IMR-90 (cell line): ENCODE data around the gene DOCK1. TPM values are rescaled to one million over a fixed set of nuclear protein-coding genes. Genes with fewer than 3 reads are reported as not detected.

Experiments used
- ATAC-seq: fragments of 200-7000 bp; cut with Tn5 transposase; 2 replicates; pipeline ENCODE4 v1.9.1; 2020; ENCODE audit warnings: low read depth, mild to moderate bottlenecking, moderate library complexity
- BruUV-seq: library from RNA; stranded (reverse); fragments of 400-500 nt; replicated peaks from 2 replicates; lab custom pipeline; 2021; lab: Mats Ljungman, UMichigan
- CTCF ChIA-PET: fragments of 300-600 bp; formaldehyde crosslinking; extraction: SDS; loops from one replicate; lab custom pipeline; 2021; ENCODE audit warnings: antibody characterized with exemption; lab: Yijun Ruan, JAX
- POLR2A ChIA-PET: fragments of 300-600 bp; sonication (Branson Sonifier 250); formaldehyde crosslinking; loops from one replicate; lab custom pipeline; 2022; ENCODE audit warnings: antibody characterized with exemption; ENCODE audit not compliant: unreplicated experiment; lab: Charles Lee
- DNase-seq: peaks from one replicate; pipeline ENCODE4 v3.0.0; 2013
- H2AFZ ChIP-seq: replicated peaks from 2 replicates; pipeline ENCODE3; 2013; ENCODE audit warnings: low read length, mild to moderate bottlenecking; ENCODE audit not compliant: poor library complexity
- H2AK5ac ChIP-seq: 2 replicates; pipeline ENCODE4 v1.6.1; 2013; ENCODE audit warnings: low read depth, low read length, inconsistent platforms
- H2AK9ac ChIP-seq: replicated peaks from 2 replicates; pipeline ENCODE3; 2013; ENCODE audit warnings: mild to moderate bottlenecking, low read depth, low read length, moderate library complexity; ENCODE audit not compliant: poor library complexity
- H2BK120ac ChIP-seq: 2 replicates; pipeline ENCODE4 v1.6.1; 2013; ENCODE audit warnings: low read depth, low read length, inconsistent platforms
- H2BK15ac ChIP-seq: 3 replicates; pipeline ENCODE4 v1.6.1; 2013; ENCODE audit warnings: low read depth, low read length, inconsistent platforms
- H2BK20ac ChIP-seq: 2 replicates; pipeline ENCODE4 v1.6.1; 2013; ENCODE audit warnings: low read depth, mild to moderate bottlenecking, inconsistent platforms, low read length, moderate library complexity
- H2BK5ac ChIP-seq: 2 replicates; pipeline ENCODE4 v1.6.1; 2013; ENCODE audit warnings: mild to moderate bottlenecking, low read depth, low read length, inconsistent platforms; ENCODE audit not compliant: poor library complexity, severe bottlenecking
- H3K14ac ChIP-seq: replicated peaks from 2 replicates; pipeline ENCODE4 v1.6.1; 2013; ENCODE audit warnings: low read depth, low read length, inconsistent platforms
- H3K18ac ChIP-seq: 2 replicates; pipeline ENCODE4 v1.6.1; 2013; ENCODE audit warnings: low read depth, low read length, control low read depth
- H3K23ac ChIP-seq: 2 replicates; pipeline ENCODE4 v1.6.1; 2013; ENCODE audit warnings: low read depth, low read length, inconsistent platforms
- H3K27ac ChIP-seq: 2 replicates; pipeline ENCODE4 v1.5.1; 2013; ENCODE audit warnings: mild to moderate bottlenecking, control low read depth, low read length; ENCODE audit not compliant: insufficient read depth
- H3K27me3 ChIP-seq: 2 replicates; pipeline ENCODE4 v1.6.1; 2013; ENCODE audit warnings: low read length; ENCODE audit not compliant: control insufficient read depth, insufficient read depth
- H3K36me3 ChIP-seq: 2 replicates; pipeline ENCODE4 v1.6.1; 2013; ENCODE audit warnings: low read length, mixed read lengths; ENCODE audit not compliant: control insufficient read depth, insufficient read depth
- H3K4ac ChIP-seq: 2 replicates; pipeline ENCODE4 v1.6.1; 2013; ENCODE audit warnings: low read depth, low read length, inconsistent platforms
- H3K4me1 ChIP-seq: 2 replicates; pipeline ENCODE4 v1.6.1; 2013; ENCODE audit warnings: low read length, mixed read lengths; ENCODE audit not compliant: control insufficient read depth, insufficient read depth
- H3K4me2 ChIP-seq: 2 replicates; pipeline ENCODE4 v1.6.1; 2013; ENCODE audit warnings: low read depth, mild to moderate bottlenecking, control low read depth, low read length, moderate library complexity
- H3K4me3 ChIP-seq: 2 replicates; pipeline ENCODE4 v1.5.1; 2013; ENCODE audit warnings: low read depth, mild to moderate bottlenecking, control low read depth, low read length, moderate library complexity; ENCODE audit not compliant: insufficient read depth
- H3K56ac ChIP-seq: 2 replicates; pipeline ENCODE4 v1.6.1; 2013; ENCODE audit warnings: low read length, inconsistent platforms; ENCODE audit not compliant: insufficient read depth; ENCODE audit errors: extremely low read depth
- H3K79me1 ChIP-seq, 2 experiments: 2 replicates each; pipeline ENCODE4 v1.6.1; 2013; ENCODE audit warnings: low read length in 2 of 2, inconsistent platforms in 1 of 2, low read depth in 1 of 2
- H3K9ac ChIP-seq: 2 replicates; pipeline ENCODE4 v1.6.1; 2013; ENCODE audit warnings: low read depth, low read length, control low read depth
- H3K9me1 ChIP-seq: 2 replicates; pipeline ENCODE4 v1.6.1; 2013; ENCODE audit warnings: low read length, inconsistent platforms; ENCODE audit not compliant: insufficient read depth
- H3K9me3 ChIP-seq: 2 replicates; pipeline ENCODE4 v1.6.1; 2013; ENCODE audit warnings: low read length; ENCODE audit not compliant: control insufficient read depth, insufficient read depth
- H4K20me1 ChIP-seq: 2 replicates; pipeline ENCODE4 v1.6.1; 2013; ENCODE audit warnings: low read length, inconsistent platforms; ENCODE audit not compliant: insufficient read depth
- H4K5ac ChIP-seq: 2 replicates; pipeline ENCODE4 v1.6.1; 2013; ENCODE audit warnings: mild to moderate bottlenecking, low read depth, low read length, control low read depth
- H4K8ac ChIP-seq, 2 experiments: 2 replicates each; pipeline ENCODE4 v1.6.1; 2013; ENCODE audit warnings: low read depth in 2 of 2, low read length in 2 of 2, control low read depth in 1 of 2, inconsistent platforms in 1 of 2
- H4K91ac ChIP-seq: 2 replicates; pipeline ENCODE4 v1.6.1; 2013; ENCODE audit warnings: low read depth, low read length, inconsistent platforms; ENCODE audit not compliant: insufficient read depth
- CHD1 ChIP-seq: IDR thresholded peaks from 2 replicates; pipeline ENCODE4 v1.6.1; 2012; ENCODE audit warnings: low read depth, low read length, improper control_type of control experiment
- FOS ChIP-seq: fragments of 150-350 bp; IDR thresholded peaks from 2 replicates; pipeline ENCODE4 v1.6.1; 2016; ENCODE audit warnings: low read depth, low read length
- MAFK ChIP-seq: IDR thresholded peaks from 2 replicates; pipeline ENCODE4 v1.6.1; 2012; ENCODE audit warnings: low read depth, low read length, improper control_type of control experiment
- MAZ ChIP-seq: IDR thresholded peaks from 2 replicates; pipeline ENCODE4 v1.6.1; 2012; ENCODE audit warnings: low read depth, mild to moderate bottlenecking, low read length, improper control_type of control experiment, moderate library complexity, borderline replicate concordance
- RCOR1 ChIP-seq: IDR thresholded peaks from 2 replicates; pipeline ENCODE4 v1.6.1; 2012; ENCODE audit warnings: mild to moderate bottlenecking, low read length, improper control_type of control experiment; ENCODE audit not compliant: insufficient replicate concordance
- RFX5 ChIP-seq: IDR thresholded peaks from 2 replicates; pipeline ENCODE4 v1.8.0; 2012; ENCODE audit warnings: low read depth, mild to moderate bottlenecking, low read length, moderate library complexity
- WGBS, 2 experiments: methylation state at CpG; one replicate each; pipeline versions ENCODE4 v1.1.5 to v1.1.7; 2013; ENCODE audit warnings: missing lambda C conversion rate in 2 of 2; ENCODE audit not compliant: insufficient read length in 1 of 2; ENCODE audit errors: extremely low coverage in 2 of 2; 5-methylcytosine and 5-hydroxymethylcytosine counted together
- dilution Hi-C: fragments of 300-500 bp; cut with HindIII; formaldehyde crosslinking; loops from one replicate; pipeline ENCODE4 v1.14.3; 2018; ENCODE audit warnings: low sequenced_read_pairs; ENCODE audit not compliant: unreplicated experiment
- in situ Hi-C: fragments of 300-500 bp; cut with MboI; formaldehyde crosslinking; loops from 3 replicates; pipeline ENCODE4 v1.14.3; 2019; ENCODE audit warnings: low sequenced_read_pairs, inconsistent platforms, mixed read lengths
- intact Hi-C: fragments of 100-400 bp; cut with micrococcal nuclease; formaldehyde crosslinking; loops from 2 replicates; pipeline ENCODE4 v1.10.0; 2022
- polyA plus RNA-seq, 3 experiments: library from polyadenylated mRNA; depleted of rRNA; stranded (reverse); fragments of >200 nt; gene quantifications; 2 replicates each; pipeline ENCODE4 v1.2.3, GENCODE V29; 2012; ENCODE audit warnings: low replicate concordance in 1 of 3
- total RNA-seq: library from RNA; depleted of rRNA; stranded (reverse); fragments of >200 nt; gene quantifications from 2 replicates; pipeline ENCODE4 v1.2.3, GENCODE V29; 2012
- TF ChIP-seq, protein P1 (sequence below): fragments of 150-350 bp; IDR thresholded peaks from 2 replicates; pipeline ENCODE4 v1.6.1; 2017; ENCODE audit warnings: mild to moderate bottlenecking, antibody characterized with exemption, low read length, low read depth
- TF ChIP-seq, protein P2 (sequence below): fragments of 150-350 bp; IDR thresholded peaks from 2 replicates; pipeline ENCODE4 v1.6.1; 2016; ENCODE audit warnings: low read depth, mild to moderate bottlenecking, low read length, moderate library complexity, borderline replicate concordance

DOCK1 gene
- total and polyA plus RNA-seq, 2 of the 4 experiments (the other 2 are of a cell fraction), result 28.2 to 71.0 TPM

DNA sequence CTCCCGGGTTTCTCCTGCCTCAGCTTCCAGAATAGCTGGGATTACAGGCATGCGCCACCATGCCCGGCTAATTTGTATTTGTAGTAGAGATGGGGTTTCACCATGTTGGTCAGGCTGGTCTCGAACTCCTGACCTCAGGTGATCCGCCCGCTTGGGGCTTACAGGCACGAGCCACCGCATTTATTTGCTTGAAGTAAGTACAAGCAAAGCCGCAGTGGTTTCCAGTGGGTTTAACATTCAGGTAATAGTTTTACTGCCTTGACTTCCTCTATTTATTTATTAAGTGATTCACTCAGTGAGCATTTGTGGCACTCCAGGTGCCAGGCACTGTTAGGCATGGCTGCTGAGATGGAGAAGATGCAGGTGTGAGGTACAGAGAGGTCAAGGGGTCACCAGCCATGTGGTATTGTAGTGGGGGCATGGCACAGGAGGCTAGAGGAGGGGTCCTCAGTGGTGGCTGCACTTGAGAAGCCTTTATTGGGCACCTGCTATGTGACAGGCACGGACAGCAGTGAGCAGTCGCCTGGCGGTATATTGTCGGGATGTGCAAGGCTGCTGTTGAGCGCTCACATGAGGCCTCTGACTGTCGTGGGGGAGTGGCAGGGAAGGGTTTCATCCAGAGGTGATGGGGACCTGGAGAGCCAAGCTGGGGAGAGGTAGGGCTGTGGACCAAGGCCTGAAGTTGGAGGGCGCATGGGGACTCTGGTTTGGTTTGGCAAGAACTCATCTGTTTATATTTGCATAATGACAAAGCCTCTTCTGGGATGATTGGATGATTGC, 54.9 kb downstream of the DOCK1 start (continued):
- TF ChIP-seq MAFK, result no peak

DNA sequence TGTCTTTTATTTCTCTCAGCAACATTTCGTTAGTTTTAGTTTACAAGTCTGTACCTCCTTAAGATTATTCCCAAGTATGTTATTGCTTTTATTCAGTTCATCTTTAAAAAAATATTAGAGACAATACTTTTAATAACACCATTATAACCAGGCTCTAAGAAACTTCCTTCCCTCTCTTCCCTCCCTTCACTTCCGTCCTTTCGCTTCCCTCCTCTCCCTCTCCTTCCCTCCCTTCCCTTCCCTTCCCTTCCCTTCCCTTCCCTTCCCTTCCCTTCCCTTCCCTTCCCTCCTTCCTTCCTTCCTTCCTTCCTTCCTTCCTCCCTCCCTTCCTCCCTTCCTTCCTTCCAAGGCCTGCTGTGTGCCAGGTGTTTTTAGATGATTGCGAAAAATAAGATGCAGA, 58.1 kb downstream of the DOCK1 start:
- Histone ChIP-seq H3K27me3 (no peaks in the 10 kb centered on the region), H3K9me1 (peaks cover 23% of the 10 kb centered on the region), H3K14ac (no peak overlapping the region), H2BK20ac (no peak overlapping the region), H3K9ac (no peak overlapping the region), H2AK5ac (no peak overlapping the region), H4K8ac (no peak overlapping the region), H3K23ac (no peak overlapping the region), H3K4ac (no peak overlapping the region), H3K18ac (no peak overlapping the region), H2BK15ac (no peak overlapping the region), H3K36me3 (no peaks in the 10 kb centered on the region), H3K4me1 (peaks cover 7% of the 10 kb centered on the region), H3K4me3 (no peak overlapping the region), H4K20me1 (peaks cover 71% of the 10 kb centered on the region), H4K5ac (no peak overlapping the region), H2BK120ac (no peak overlapping the region), H4K91ac (no peak overlapping the region), H2BK5ac (no peak overlapping the region), H3K9me3 (no peaks in the 10 kb centered on the region), H3K56ac (no peak overlapping the region), H2AK9ac (no peak overlapping the region), H2AFZ (no peak overlapping the region), H3K4me2 (no peak overlapping the region), H3K79me1 (peaks cover 45 to 71% of the 10 kb centered on the region in 2 experiments), H3K27ac (no peak overlapping the region)
- dilution Hi-C loops, result no loop called here
- intact Hi-C loops, result no loop called here
- ChIA-PET POLR2A (no interaction called here), CTCF (no interaction called here)
- WGBS, 2 experiments, result no CpG with 5 or more reads among the region's 4 CpGs
- in situ Hi-C loops, result no loop called here
- ATAC-seq (no peak), DNase-seq (no peak)
- TF ChIP-seq, protein P1, sequence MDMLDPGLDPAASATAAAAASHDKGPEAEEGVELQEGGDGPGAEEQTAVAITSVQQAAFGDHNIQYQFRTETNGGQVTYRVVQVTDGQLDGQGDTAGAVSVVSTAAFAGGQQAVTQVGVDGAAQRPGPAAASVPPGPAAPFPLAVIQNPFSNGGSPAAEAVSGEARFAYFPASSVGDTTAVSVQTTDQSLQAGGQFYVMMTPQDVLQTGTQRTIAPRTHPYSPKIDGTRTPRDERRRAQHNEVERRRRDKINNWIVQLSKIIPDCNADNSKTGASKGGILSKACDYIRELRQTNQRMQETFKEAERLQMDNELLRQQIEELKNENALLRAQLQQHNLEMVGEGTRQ, result no peak
- TF ChIP-seq, protein P2, sequence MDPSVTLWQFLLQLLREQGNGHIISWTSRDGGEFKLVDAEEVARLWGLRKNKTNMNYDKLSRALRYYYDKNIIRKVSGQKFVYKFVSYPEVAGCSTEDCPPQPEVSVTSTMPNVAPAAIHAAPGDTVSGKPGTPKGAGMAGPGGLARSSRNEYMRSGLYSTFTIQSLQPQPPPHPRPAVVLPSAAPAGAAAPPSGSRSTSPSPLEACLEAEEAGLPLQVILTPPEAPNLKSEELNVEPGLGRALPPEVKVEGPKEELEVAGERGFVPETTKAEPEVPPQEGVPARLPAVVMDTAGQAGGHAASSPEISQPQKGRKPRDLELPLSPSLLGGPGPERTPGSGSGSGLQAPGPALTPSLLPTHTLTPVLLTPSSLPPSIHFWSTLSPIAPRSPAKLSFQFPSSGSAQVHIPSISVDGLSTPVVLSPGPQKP, result no peak
- no peak for TF ChIP-seq FOS
- TF ChIP-seq CHD1, result no peak
- no peak for TF ChIP-seq RFX5
- no peak for TF ChIP-seq MAZ
- TF ChIP-seq RCOR1, result no peak
- BruUV-seq, result no TSS peak
